Vagina (tissue), 2 donors: ENCODE results near the gene PPP1CC. TPM values are rescaled to one million over a fixed set of nuclear protein-coding genes. Genes with fewer than 3 reads are reported as not detected.
A peak's percentile ranks its signal among the peaks of the same experiment; 100 is the strongest.
"Not testable (repeated sequence)": the region's sequence is repeated elsewhere in the genome, so short reads cannot be mapped to it uniquely, and the experiment has no call there.

Experiments
- DNase-seq, 2 donors: peaks; one replicate each; pipeline ENCODE4 v3.0.0-alpha.2; 2017; ENCODE audit errors: extremely low spot score in 2 of 2
- H3K27ac ChIP-seq: fragments of 200-600 bp; sonication (generic); one replicate; pipeline ENCODE4 v1.5.1; 2019
- H3K27me3 ChIP-seq: fragments of 200-600 bp; sonication (generic); one replicate; pipeline ENCODE4 v1.5.1; 2019
- H3K36me3 ChIP-seq, 2 donors: fragments of 200-600 bp; sonication (generic); one replicate each; pipeline ENCODE4 v1.5.1; 2017 to 2019
- H3K4me1 ChIP-seq: fragments of 200-600 bp; sonication (generic); one replicate; pipeline ENCODE4 v1.5.1; 2019
- H3K4me3 ChIP-seq, 2 donors: fragments of 200-600 bp; sonication (generic); 1 replicate in 1 of 2; 2 replicates in 1 of 2; pipeline ENCODE4 v1.5.1; 2016 to 2019
- H3K9me3 ChIP-seq: fragments of 200-600 bp; sonication (generic); one replicate; pipeline ENCODE4 v1.5.1; 2019
- CTCF ChIP-seq, 3 experiments: fragments of 450-650 bp in 2 of 3; fragments of 200-600 bp in 1 of 3; sonication (generic) in 1 of 3; IDR thresholded peaks; one replicate each; pipeline ENCODE4 v1.5.1; 2017 to 2019; ENCODE audit warnings: antibody characterized with exemption in 3 of 3, mild to moderate bottlenecking in 2 of 3, moderate library complexity in 2 of 3
- POLR2A ChIP-seq, 2 donors: fragments of 450-650 bp; IDR thresholded peaks; one replicate each; pipeline ENCODE4 v1.6.1; 2017; ENCODE audit warnings: antibody characterized with exemption in 2 of 2, mild to moderate bottlenecking in 2 of 2, moderate library complexity in 2 of 2
- POLR2AphosphoS5 ChIP-seq, 2 donors: sonication (generic); formaldehyde crosslinking; IDR thresholded peaks; one replicate each; pipeline ENCODE4 v1.9.0; 2017; ENCODE audit warnings: antibody characterized with exemption in 2 of 2, mild to moderate bottlenecking in 2 of 2, low read depth in 1 of 2; ENCODE audit not compliant: insufficient read depth in 1 of 2
- intact Hi-C: fragments of 100-400 bp; cut with DNase I; formaldehyde crosslinking; loops from one replicate; pipeline ENCODE4 v1.15.1; 2023
- total RNA-seq: library from RNA; depleted of rRNA; stranded (reverse); fragments of >200 nt; gene quantifications from one replicate; pipeline ENCODE4 v1.2.3, GENCODE V29; 2016

Gene PPP1CC
- total RNA-seq, 1 donor from 2014 or later: 87.9 TPM

GRCh38 chr12:110742096-110742717, 484 bp downstream of the PPP1CC start:
- H3K36me3 ChIP-seq: no peaks in the 10 kb centered on the region
- intact Hi-C loops: no loop called here
- H3K27ac ChIP-seq: peak overlapping the region; percentile 93
- H3K27me3 ChIP-seq: no peaks in the 10 kb centered on the region
- H3K4me3 ChIP-seq: peak overlapping the region; percentile 55 to 83
- peaks cover 61% of the 10 kb centered on the region for H3K4me1 ChIP-seq
- TF ChIP-seq POLR2A (IDR thresholded peaks at IDR 0.05) (no peak), CTCF (IDR thresholded peaks at IDR 0.05) (no peak), POLR2AphosphoS5 (IDR thresholded peaks at IDR 0.05; ENCODE audit: insufficient read depth in 1 of 2, low read depth in 1 of 2) (no peak)
- no peaks in the 10 kb centered on the region for H3K9me3 ChIP-seq
- no peak for DNase-seq

GRCh38 chr12:110741341-110742095, 1.2 kb downstream of the PPP1CC start:
- intact Hi-C loops: no loop called here
- Histone ChIP-seq H3K36me3 (peaks cover 0 to under 1% of the 10 kb centered on the region in 2 donors), H3K9me3 (no peaks in the 10 kb centered on the region), H3K27ac (peak overlapping the region; percentile 93), H3K4me1 (peaks cover 68% of the 10 kb centered on the region), H3K27me3 (no peaks in the 10 kb centered on the region), H3K4me3 (peak overlapping the region; percentile 55 to 83)
- no peak for TF ChIP-seq CTCF (IDR thresholded peaks at IDR 0.05)
- no peak for TF ChIP-seq POLR2AphosphoS5 (IDR thresholded peaks at IDR 0.05; ENCODE audit: insufficient read depth in 1 of 2, low read depth in 1 of 2)
- TF ChIP-seq POLR2A (IDR thresholded peaks at IDR 0.05): no peak
- DNase-seq: no peak

- Histone ChIP-seq H3K27me3 (no peaks in the 10 kb centered on the region), H3K4me3 (peak overlapping the region in 1 of 2 donors; percentile 83)
- intact Hi-C loops: no loop called here
Observed at GRCh38 chr12:110739894-110740293, 2.8 kb downstream of the PPP1CC start.

GRCh38 chr12:110739488-110739887, 3.2 kb downstream of the PPP1CC start:
- intact Hi-C loops: no loop called here
- Histone ChIP-seq H3K27me3 (no peaks in the 10 kb centered on the region), H3K9me3 (no peaks in the 10 kb centered on the region), H3K36me3 (peaks cover 0 to 6% of the 10 kb centered on the region in 2 donors), H3K4me1 (peaks cover 68% of the 10 kb centered on the region), H3K4me3 (no peak overlapping the region), H3K27ac (no peak overlapping the region)
- TF ChIP-seq CTCF (IDR thresholded peaks at IDR 0.05) (no peak), POLR2A (IDR thresholded peaks at IDR 0.05) (no peak), POLR2AphosphoS5 (IDR thresholded peaks at IDR 0.05; ENCODE audit: insufficient read depth in 1 of 2, low read depth in 1 of 2) (no peak)
- no peak for DNase-seq

More at GRCh38 chr12:110739894-110740293, 2.8 kb downstream of the PPP1CC start:
- Histone ChIP-seq H3K9me3 (no peaks in the 10 kb centered on the region), H3K36me3 (peaks cover 0 to 6% of the 10 kb centered on the region in 2 donors), H3K4me1 (peaks cover 70% of the 10 kb centered on the region), H3K27ac (no peak overlapping the region)
- DNase-seq: no peak
- TF ChIP-seq CTCF (IDR thresholded peaks at IDR 0.05): no peak
- no peak for TF ChIP-seq POLR2A (IDR thresholded peaks at IDR 0.05)
- TF ChIP-seq POLR2AphosphoS5 (IDR thresholded peaks at IDR 0.05; ENCODE audit: insufficient read depth in 1 of 2, low read depth in 1 of 2): no peak

GRCh38 chr12:110737532-110737931, 5.2 kb downstream of the PPP1CC start:
- intact Hi-C loops: no loop called here
- H3K27me3 ChIP-seq: no peaks in the 10 kb centered on the region
- H3K4me1 ChIP-seq: peaks cover 79% of the 10 kb centered on the region
- H3K4me3 ChIP-seq: no peak overlapping the region
- H3K36me3 ChIP-seq: peaks cover 0 to 6% of the 10 kb centered on the region in 2 donors
- no peak overlapping the region for H3K27ac ChIP-seq
- H3K9me3 ChIP-seq: no peaks in the 10 kb centered on the region
- TF ChIP-seq POLR2AphosphoS5 (IDR thresholded peaks at IDR 0.05; ENCODE audit: insufficient read depth in 1 of 2, low read depth in 1 of 2) (no peak), POLR2A (IDR thresholded peaks at IDR 0.05) (no peak), CTCF (IDR thresholded peaks at IDR 0.05) (no peak)
- DNase-seq: no peak

GRCh38 chr12:110737016-110737415, 5.7 kb downstream of the PPP1CC start:
- intact Hi-C loops, DNase-seq, H3K9me3 ChIP-seq, H3K36me3 ChIP-seq, H3K27ac ChIP-seq, H3K27me3 ChIP-seq, H3K4me3 ChIP-seq: not testable (repeated sequence)
- peaks cover 83% of the 10 kb centered on the region for H3K4me1 ChIP-seq
